ENCODE data around the gene BAAT. TPM values are rescaled to one million over a fixed set of nuclear protein-coding genes. Genes with fewer than 3 reads are reported as not detected.

Gene BAAT
- 0.24 to 0.49 TPM (median 0.34 TPM) in 5 replicates for total RNA-seq (2022; extraction: Qiagen RNA extraction)

GRCh38 chr9:101384873-101385536, at the start of gene BAAT:
Gene BAAT, minus strand, starts transcription at chr9:101385006. Its CDS starts 13,602 bp downstream, at chr9:101371404.

GRCh38 chr9:101398068-101398929, 13.5 kb upstream of the BAAT start, which contains the start of the genes MRPL50 and ZNF189:
Gene MRPL50, minus strand, starts transcription at chr9:101398618. Its CDS starts 26 bp downstream, at chr9:101398592.
Gene ZNF189, plus strand, starts transcription at chr9:101398851. Its CDS starts 306 bp downstream, at chr9:101399157.

Other genes starting within 250 kb of the BAAT start
- gene MRPL50, start 13.6 kb upstream of the BAAT start, total RNA-seq (2022; extraction: Qiagen RNA extraction) = 12.6 to 17.6 TPM (median 13.9 TPM) in 5 replicates
- 6.8 to 10.5 TPM (median 7.6 TPM) in 5 replicates for gene ZNF189, start 13.8 kb upstream of the BAAT start, total RNA-seq (2022; extraction: Qiagen RNA extraction)
- gene ALDOB, start 50.8 kb upstream of the BAAT start, total RNA-seq (2022; extraction: Qiagen RNA extraction) = not detected in 5 replicates
- gene RNF20, start 148.8 kb upstream of the BAAT start, total RNA-seq (2022; extraction: Qiagen RNA extraction) = 19.2 to 29.2 TPM (median 20.2 TPM) in 5 replicates
- gene PPP3R2, start 210.0 kb upstream of the BAAT start, total RNA-seq (2022; extraction: Qiagen RNA extraction) = not detected in 5 replicates